Endothelial cell of umbilical vein (primary cell): ENCODE data around the gene ZNRF1. TPM values are rescaled to one million over a fixed set of nuclear protein-coding genes. Genes with fewer than 3 reads are reported as not detected.

Experiments used
- BruUV-seq: library from RNA; stranded (reverse); fragments of 400-500 nt; replicated peaks from 2 replicates; lab custom pipeline; 2021; lab: Mats Ljungman, UMichigan
- CTCF ChIA-PET: fragments of 300-600, 350-600 bp; sonication (Branson Sonifier 250); formaldehyde crosslinking; loops from one replicate; lab custom pipeline; 2021; ENCODE audit warnings: antibody characterized with exemption, inconsistent platforms; lab: Charles Lee
- POLR2A ChIA-PET: fragments of 300-600, 350-600 bp; sonication (Branson Sonifier 250); formaldehyde crosslinking; loops from one replicate; lab custom pipeline; 2021; ENCODE audit warnings: antibody characterized with exemption, inconsistent platforms; lab: Charles Lee
- DNase-seq: peaks from one replicate; pipeline ENCODE4 v3.0.0-alpha.2; 2011; ENCODE audit warnings: low read depth, low spot score
- FAIRE-seq: peaks from 2 replicates; lab custom pipeline; 2011; peaks lifted over from hg19 to GRCh38; lab: Jason Lieb, UNC
- H2AFZ ChIP-seq: 2 replicates; pipeline ENCODE4 v1.6.0; 2012; ENCODE audit warnings: low read depth, low read length, control low read depth, inconsistent platforms
- H3K27ac ChIP-seq: 2 replicates; pipeline ENCODE4 v1.5.1; 2011; ENCODE audit warnings: low read depth, mild to moderate bottlenecking, control low read depth, low read length, moderate library complexity; ENCODE audit not compliant: insufficient read depth
- H3K27me3 ChIP-seq, 2 experiments: 2 replicates each; pipeline versions ENCODE4 v1.6.0 to v1.6.1; 2011; ENCODE audit warnings: low read length in 2 of 2, mixed read lengths in 1 of 2; ENCODE audit not compliant: control insufficient read depth in 2 of 2, insufficient read depth in 2 of 2
- H3K36me3 ChIP-seq, 2 experiments: 2 replicates in 1 of 2; 3 replicates in 1 of 2; pipeline ENCODE4 v1.5.1; 2011; ENCODE audit warnings: low read length in 2 of 2, mild to moderate bottlenecking in 1 of 2, moderate library complexity in 1 of 2; ENCODE audit not compliant: control insufficient read depth in 2 of 2, insufficient read depth in 2 of 2; ENCODE audit errors: extremely low read depth in 1 of 2
- H3K4me1 ChIP-seq: 3 replicates; pipeline ENCODE4 v1.5.1; 2011; ENCODE audit warnings: mild to moderate bottlenecking, low read length; ENCODE audit not compliant: control insufficient read depth, insufficient read depth; ENCODE audit errors: extremely low read depth
- H3K4me2 ChIP-seq: 2 replicates; pipeline ENCODE4 v1.6.1; 2011; ENCODE audit warnings: low read length, control low read depth, mixed read lengths; ENCODE audit not compliant: insufficient read depth
- H3K4me3 ChIP-seq, 3 experiments: fragments of 200-600 bp in 1 of 3; sonication (generic), shearing (Covaris generic) in 1 of 3; replicated peaks in 1 of 3; 2 replicates each; pipeline ENCODE4 v1.5.1; 2011 to 2016; ENCODE audit warnings: control low read depth in 3 of 3, low read length in 3 of 3, mild to moderate bottlenecking in 2 of 3, inconsistent platforms in 1 of 3, low read depth in 1 of 3, moderate library complexity in 1 of 3; ENCODE audit not compliant: insufficient read depth in 1 of 3
- H3K79me2 ChIP-seq: 2 replicates; pipeline ENCODE4 v1.6.0; 2012; ENCODE audit warnings: low read length, inconsistent platforms; ENCODE audit not compliant: control insufficient read depth, insufficient read depth
- H3K9ac ChIP-seq: replicated peaks from 2 replicates; pipeline ENCODE3; 2011; ENCODE audit warnings: low read length, control low read depth; ENCODE audit not compliant: insufficient read depth; ENCODE audit errors: extremely low read depth
- H3K9me1 ChIP-seq: replicated peaks from 3 replicates; pipeline ENCODE4 v1.6.0; 2011; ENCODE audit warnings: mild to moderate bottlenecking, low read length; ENCODE audit not compliant: control insufficient read depth, insufficient read depth; ENCODE audit errors: extremely low read depth
- H3K9me3 ChIP-seq: replicated peaks from 2 replicates; pipeline ENCODE4 v1.5.1; 2012; ENCODE audit warnings: low read length, inconsistent platforms; ENCODE audit not compliant: control insufficient read depth, insufficient read depth
- H4K20me1 ChIP-seq: replicated peaks from 2 replicates; pipeline ENCODE3; 2011; ENCODE audit warnings: mild to moderate bottlenecking, low read length; ENCODE audit not compliant: control insufficient read depth, insufficient read depth; ENCODE audit errors: extremely low read depth
- EZH2 ChIP-seq: IDR thresholded peaks from 2 replicates; pipeline ENCODE4 v1.6.1; 2012; ENCODE audit warnings: borderline replicate concordance, low read depth, mild to moderate bottlenecking, moderate library complexity, low read length, inconsistent platforms; ENCODE audit not compliant: severe bottlenecking
- FOS ChIP-seq: IDR thresholded peaks from 2 replicates; pipeline ENCODE4 v1.6.1; 2011; ENCODE audit warnings: mild to moderate bottlenecking, low read length, moderate library complexity, borderline replicate concordance; ENCODE audit not compliant: insufficient read depth
- GATA2 ChIP-seq: IDR thresholded peaks from 2 replicates; pipeline ENCODE4 v1.7.0; 2011; ENCODE audit warnings: low read depth, mild to moderate bottlenecking, moderate library complexity, mixed read lengths, low read length; ENCODE audit not compliant: insufficient read length, insufficient read depth
- JUN ChIP-seq: IDR thresholded peaks from 2 replicates; pipeline ENCODE4 v1.6.1; 2011; ENCODE audit warnings: borderline replicate concordance, low read depth; ENCODE audit not compliant: insufficient read length, insufficient read depth
- MYC ChIP-seq: IDR thresholded peaks from one replicate; pipeline ENCODE4 v1.6.1; 2011; ENCODE audit warnings: mild to moderate bottlenecking, low read depth, low read length
- POLR2A ChIP-seq: IDR thresholded peaks from 2 replicates; pipeline ENCODE4 v1.6.1; 2012; ENCODE audit warnings: low read depth, mild to moderate bottlenecking, control low read depth, low read length
- POLR2AphosphoS5 ChIP-seq: IDR thresholded peaks from 2 replicates; pipeline ENCODE4 v1.6.1; 2012; ENCODE audit warnings: low read depth, mild to moderate bottlenecking, control low read depth, low read length, moderate library complexity; ENCODE audit not compliant: insufficient read depth
- dilution Hi-C: fragments of 300-500 bp; cut with MboI; formaldehyde crosslinking; loops from one replicate; pipeline ENCODE4 v1.15.0; 2019; ENCODE audit warnings: low sequenced_read_pairs; ENCODE audit not compliant: extremely low pct_ligation_motif_present
- intact Hi-C: fragments of 100-400 bp; cut with micrococcal nuclease; formaldehyde crosslinking; loops from one replicate; pipeline ENCODE4 v1.10.0; 2022
- polyA plus RNA-seq, 4 experiments: library from polyadenylated mRNA; depleted of rRNA in 3 of 4; stranded (reverse) in 3 of 4; unstranded in 1 of 4; fragments of >200 nt; gene quantifications; 2 replicates each; pipeline versions ENCODE4 v1.2.1 to v1.2.3, GENCODE V29; 2011 to 2012; ENCODE audit warnings: missing spikeins in 1 of 4
- total RNA-seq: library from RNA; stranded (reverse); gene quantifications from 2 replicates; pipeline ENCODE4 v1.2.3, GENCODE V29; 2021
- TF ChIP-seq, protein P1 (sequence below): IDR thresholded peaks from 2 replicates; pipeline ENCODE4 v1.6.1; 2011; ENCODE audit not compliant: insufficient read depth, insufficient read length
- TF ChIP-seq, protein P2 (sequence below), 2 donors: IDR thresholded peaks; 1 replicate in 1 of 2; 2 replicates in 1 of 2; pipeline ENCODE4 v1.5.1; 2011; ENCODE audit warnings: low read length in 2 of 2, mild to moderate bottlenecking in 2 of 2, moderate library complexity in 2 of 2, control low read depth in 1 of 2, inconsistent platforms in 1 of 2, low read depth in 1 of 2; ENCODE audit not compliant: insufficient read depth in 1 of 2; ENCODE audit errors: extremely low read depth in 1 of 2

Gene ZNRF1
- total and polyA plus RNA-seq, 2 donors (not counting 3 experiments of a cell fraction or from before 2014, with no cell fraction given) = 23.7 to 34.9 TPM

DNA sequence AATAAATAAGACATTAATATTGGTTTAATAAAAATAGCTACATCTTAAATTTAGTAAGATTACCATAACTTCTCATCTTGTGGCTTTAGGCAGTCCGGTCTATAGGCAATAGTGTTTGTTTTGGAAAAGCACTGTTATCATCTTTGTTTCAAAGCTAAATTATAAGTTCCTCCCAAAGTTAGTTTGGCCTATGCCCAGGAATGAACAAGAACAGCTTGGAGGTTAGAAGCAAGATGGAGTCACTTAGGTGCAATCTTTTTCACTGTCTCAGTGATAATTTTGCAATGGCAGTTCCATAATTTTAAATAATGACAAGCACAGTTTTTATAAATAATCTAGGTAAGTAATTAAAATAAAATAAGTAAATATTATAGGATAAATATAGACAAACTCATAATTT is 123.8 kb downstream of the ZNRF1 start:
- TF ChIP-seq POLR2A (no peak), POLR2AphosphoS5 (no peak), JUN (no peak), EZH2 (no peak), FOS (no peak), GATA2 (no peak), MYC (no peak)
- TF ChIP-seq, protein P1, sequence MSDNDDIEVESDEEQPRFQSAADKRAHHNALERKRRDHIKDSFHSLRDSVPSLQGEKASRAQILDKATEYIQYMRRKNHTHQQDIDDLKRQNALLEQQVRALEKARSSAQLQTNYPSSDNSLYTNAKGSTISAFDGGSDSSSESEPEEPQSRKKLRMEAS = no peak
- TF ChIP-seq, protein P2, sequence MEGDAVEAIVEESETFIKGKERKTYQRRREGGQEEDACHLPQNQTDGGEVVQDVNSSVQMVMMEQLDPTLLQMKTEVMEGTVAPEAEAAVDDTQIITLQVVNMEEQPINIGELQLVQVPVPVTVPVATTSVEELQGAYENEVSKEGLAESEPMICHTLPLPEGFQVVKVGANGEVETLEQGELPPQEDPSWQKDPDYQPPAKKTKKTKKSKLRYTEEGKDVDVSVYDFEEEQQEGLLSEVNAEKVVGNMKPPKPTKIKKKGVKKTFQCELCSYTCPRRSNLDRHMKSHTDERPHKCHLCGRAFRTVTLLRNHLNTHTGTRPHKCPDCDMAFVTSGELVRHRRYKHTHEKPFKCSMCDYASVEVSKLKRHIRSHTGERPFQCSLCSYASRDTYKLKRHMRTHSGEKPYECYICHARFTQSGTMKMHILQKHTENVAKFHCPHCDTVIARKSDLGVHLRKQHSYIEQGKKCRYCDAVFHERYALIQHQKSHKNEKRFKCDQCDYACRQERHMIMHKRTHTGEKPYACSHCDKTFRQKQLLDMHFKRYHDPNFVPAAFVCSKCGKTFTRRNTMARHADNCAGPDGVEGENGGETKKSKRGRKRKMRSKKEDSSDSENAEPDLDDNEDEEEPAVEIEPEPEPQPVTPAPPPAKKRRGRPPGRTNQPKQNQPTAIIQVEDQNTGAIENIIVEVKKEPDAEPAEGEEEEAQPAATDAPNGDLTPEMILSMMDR (IDR thresholded peaks at IDR 0.05; ENCODE audit: extremely low read depth in 1 of 2, insufficient read depth in 1 of 2, low read depth in 1 of 2, low read length in 2 of 2) = no peak
- Histone ChIP-seq H2AFZ (no peak overlapping the region), H3K36me3 (no peaks in the 10 kb centered on the region), H4K20me1 (no peaks in the 10 kb centered on the region), H3K4me3 (no peak overlapping the region), H3K9ac (no peak overlapping the region), H3K27me3 (no peaks in the 10 kb centered on the region), H3K4me1 (no peaks in the 10 kb centered on the region), H3K79me2 (no peaks in the 10 kb centered on the region), H3K9me3 (peaks cover 2% of the 10 kb centered on the region), H3K27ac (no peak overlapping the region), H3K9me1 (no peaks in the 10 kb centered on the region), H3K4me2 (no peak overlapping the region)
- CTCF ChIA-PET = no interaction called here
- DNase-seq = no peak
- FAIRE-seq = no peak
- dilution Hi-C loops = no loop called here
- intact Hi-C loops = no loop called here
- POLR2A ChIA-PET = interaction anchor here (0.6 kb wide), 1 partner anchor 79 kb away, joined by 3 read pairs; no protein-coding TSS in a partner anchor
- no TSS peak for BruUV-seq
